Activated CD4-positive, alpha-beta T cell treated with anti-CD3 and anti-CD28 coated beads for 36 hours (primary cell): Measurements from ENCODE around the gene HAGH. TPM values are rescaled to one million over a fixed set of nuclear protein-coding genes. Genes with fewer than 3 reads are reported as not detected.

Experiments
- ATAC-seq: fragments of 200-7000 bp; cut with Tn5 transposase; one replicate; pipeline ENCODE4 v1.10.0; 2021; ENCODE audit warnings: mild to moderate bottlenecking, moderate library complexity
- CTCF ChIA-PET: fragments of 350-600 bp; sonication (Branson Sonifier 250); formaldehyde crosslinking; loops from one replicate; lab custom pipeline; 2021; ENCODE audit warnings: antibody characterized with exemption; lab: Charles Lee
- POLR2A ChIA-PET: fragments of 350-600 bp; sonication (Branson Sonifier 250); formaldehyde crosslinking; loops from one replicate; lab custom pipeline; 2021; ENCODE audit warnings: antibody characterized with exemption, inconsistent platforms; lab: Charles Lee
- DNase-seq: peaks from one replicate; pipeline ENCODE4 v3.0.0-alpha.2; 2020
- H3K27ac Mint-ChIP-seq: one replicate; pipeline ENCODE4 v1.8.0; 2021; ENCODE audit warnings: mixed read lengths
- H3K27me3 Mint-ChIP-seq: one replicate; pipeline ENCODE4 v1.8.0; 2021; ENCODE audit warnings: mixed read lengths
- H3K36me3 Mint-ChIP-seq: one replicate; pipeline ENCODE4 v1.8.0; 2021; ENCODE audit warnings: low read depth, mixed read lengths
- H3K4me1 Mint-ChIP-seq: one replicate; pipeline ENCODE4 v1.8.0; 2021; ENCODE audit warnings: mixed read lengths
- H3K4me3 Mint-ChIP-seq: one replicate; pipeline ENCODE4 v1.8.0; 2021; ENCODE audit warnings: mild to moderate bottlenecking, moderate library complexity, mixed read lengths
- H3K9me3 Mint-ChIP-seq: one replicate; pipeline ENCODE4 v1.8.0; 2021; ENCODE audit warnings: low read depth, mixed read lengths
- intact Hi-C, 2 experiments: fragments of 100-400 bp; cut with DNase I in 1 of 2; cut with micrococcal nuclease in 1 of 2; formaldehyde crosslinking; loops; one replicate each; pipeline versions ENCODE4 v1.14.2 to v1.15.1; 2022 to 2024; cut with DNase I, micrococcal nuclease
- total RNA-seq, 2 experiments: library from RNA; stranded (reverse); gene quantifications; one replicate each; pipeline ENCODE4 v1.2.3, GENCODE V29; 2021

Gene HAGH
- total RNA-seq, 2 experiments from 2014 or later: 20.9 to 25.0 TPM

GRCh38 chr16:1784977-1785845 lies 41.4 kb downstream of the HAGH start:
- POLR2A ChIA-PET: no interaction called here
- ATAC-seq (no peak), DNase-seq (no peak)
- H3K4me1 Mint-ChIP-seq: peaks cover 26% of the 10 kb centered on the region
- peak overlapping the region; percentile 55 for H3K4me3 Mint-ChIP-seq
- no peaks in the 10 kb centered on the region for H3K9me3 Mint-ChIP-seq
- CTCF ChIA-PET: no interaction called here
- intact Hi-C loops: loop anchor here in 1 of 2 experiments (5.0 kb wide), 1 partner anchor 42 kb away; the partner anchor contains the start of genes FAHD1 and HAGH
- H3K27me3 Mint-ChIP-seq: no peaks in the 10 kb centered on the region
- no peak overlapping the region for H3K27ac Mint-ChIP-seq
- peaks cover 10% of the 10 kb centered on the region for H3K36me3 Mint-ChIP-seq

GRCh38 chr16:1782408-1783264 lies 44.0 kb downstream of the HAGH start, which contains the start of the genes NUBP2 and SPSB3:
NUBP2 (plus strand) TSS chr16:1782960; CDS start chr16:1783021, 61 bp downstream.
SPSB3 (minus strand) TSS chr16:1782571; CDS start chr16:1781483, 1,088 bp downstream.
- no peaks in the 10 kb centered on the region for H3K27me3 Mint-ChIP-seq
- CTCF ChIA-PET: interaction anchor here (0.6 to 1.6 kb wide), 14 partner anchors 8 to 372 kb away, joined by 3 to 16 read pairs (median 4); partner anchors contain the start of genes EME2, MAPK8IP3, MRPS34 and NME3
- H3K36me3 Mint-ChIP-seq: peaks cover 5% of the 10 kb centered on the region
- H3K27ac Mint-ChIP-seq: peak within 1 kb of the TSS; percentile 85
- intact Hi-C loops: loop anchor here (1.0 to 5.0 kb wide), 19 partner anchors 9 to 754 kb away; partner anchors contain the start of genes HAGH (in 2 of the 2), MRPS34 (in 2 of the 2), ABCA3 (in 1 of the 2) and CRAMP1 (in 1 of the 2)
- H3K4me3 Mint-ChIP-seq: peak within 1 kb of the TSS; percentile 94
- no peaks in the 10 kb centered on the region for H3K9me3 Mint-ChIP-seq
- POLR2A ChIA-PET: interaction anchor here (0.6 to 2.8 kb wide), 14 partner anchors 8 to 1146 kb away, joined by 3 to 39 read pairs (median 4); partner anchors contain the start of genes EME2, FAHD1, FLYWCH2 and MAPK8IP3
- ATAC-seq: peak; percentile 93
- H3K4me1 Mint-ChIP-seq: peaks cover 26% of the 10 kb centered on the region
- peak; percentile 99 for DNase-seq

- DNase-seq: peak; percentile 61
Measured at GRCh38 chr16:1781758-1782407, 44.7 kb downstream of the HAGH start.

GRCh38 chr16:1781254-1781653 lies 45.4 kb downstream of the HAGH start:
- ATAC-seq (no peak), DNase-seq (peak; percentile 5)
- peak overlapping the region; percentile 94 for H3K4me3 Mint-ChIP-seq
- H3K4me1 Mint-ChIP-seq: peaks cover 26% of the 10 kb centered on the region
- H3K27me3 Mint-ChIP-seq: no peaks in the 10 kb centered on the region
- ChIA-PET CTCF (interaction anchor here (0.6 kb wide), 2 partner anchors 74 to 150 kb away, joined by 3 to 4 read pairs; no protein-coding TSS in a partner anchor), POLR2A (interaction anchor here (0.6 to 2.8 kb wide), 2 partner anchors 9 to 734 kb away, joined by 3 to 39 read pairs; partner anchors contain the start of genes EME2, MRPS34 and NME3)
- H3K9me3 Mint-ChIP-seq: no peaks in the 10 kb centered on the region
- peak overlapping the region; percentile 25 for H3K27ac Mint-ChIP-seq
- intact Hi-C loops: loop anchor here in 1 of 2 experiments (5.0 kb wide), 1 partner anchor 46 kb away; the partner anchor contains the start of genes FAHD1 and HAGH
- H3K36me3 Mint-ChIP-seq: peaks cover 8% of the 10 kb centered on the region

More at GRCh38 chr16:1781758-1782407, 44.7 kb downstream of the HAGH start:
- peaks cover 26% of the 10 kb centered on the region for H3K4me1 Mint-ChIP-seq
- H3K27me3 Mint-ChIP-seq: no peaks in the 10 kb centered on the region
- peak overlapping the region; percentile 94 for H3K4me3 Mint-ChIP-seq
- no peaks in the 10 kb centered on the region for H3K9me3 Mint-ChIP-seq
- POLR2A ChIA-PET: interaction anchor here (0.6 to 2.8 kb wide), 10 partner anchors 9 to 1101 kb away, joined by 3 to 39 read pairs (median 5); partner anchors contain the start of genes EME2, FAHD1, FLYWCH2 and MAPK8IP3
- H3K27ac Mint-ChIP-seq: no peak overlapping the region
- CTCF ChIA-PET: interaction anchor here (0.6 to 1.6 kb wide), 13 partner anchors 8 to 373 kb away, joined by 3 to 16 read pairs (median 5); partner anchors contain the start of genes EME2, MAPK8IP3, MRPS34 and NME3
- intact Hi-C loops: loop anchor here (1.0 to 5.0 kb wide), 19 partner anchors 9 to 755 kb away; partner anchors contain the start of genes HAGH (in 2 of the 2), MRPS34 (in 2 of the 2), ABCA3 (in 1 of the 2) and CRAMP1 (in 1 of the 2)
- peak; percentile 1 for ATAC-seq
- H3K36me3 Mint-ChIP-seq: peaks cover 5% of the 10 kb centered on the region

- Mint-ChIP-seq H3K27me3 (no peaks in the 10 kb centered on the region), H3K4me3 (peak overlapping the region; percentile 94), H3K36me3 (peaks cover 8% of the 10 kb centered on the region), H3K9me3 (no peaks in the 10 kb centered on the region), H3K27ac (no peak overlapping the region), H3K4me1 (peaks cover 26% of the 10 kb centered on the region)
- ATAC-seq (no peak), DNase-seq (peak; percentile 3)
- intact Hi-C loops: loop anchor here in 1 of 2 experiments (5.0 kb wide), 1 partner anchor 47 kb away; the partner anchor contains the start of genes FAHD1 and HAGH
- CTCF ChIA-PET: no interaction called here
- POLR2A ChIA-PET: no interaction called here
Measured at GRCh38 chr16:1780677-1781072, 46.0 kb downstream of the HAGH start.

- H3K4me1 Mint-ChIP-seq: peaks cover 22% of the 10 kb centered on the region
- H3K4me3 Mint-ChIP-seq: peak overlapping the region; percentile 12
- H3K27ac Mint-ChIP-seq: no peak overlapping the region
- intact Hi-C loops: loop anchor here in 1 of 2 experiments (5.0 kb wide), 1 partner anchor 47 kb away; the partner anchor contains the start of genes FAHD1 and HAGH
- ATAC-seq (no peak), DNase-seq (peak; percentile 10)
- ChIA-PET POLR2A (no interaction called here), CTCF (no interaction called here)
- H3K27me3 Mint-ChIP-seq: no peaks in the 10 kb centered on the region
- peaks cover 8% of the 10 kb centered on the region for H3K36me3 Mint-ChIP-seq
- no peaks in the 10 kb centered on the region for H3K9me3 Mint-ChIP-seq
Measured at GRCh38 chr16:1779741-1780676, 46.6 kb downstream of the HAGH start.

- no peak for ATAC-seq
- POLR2A ChIA-PET: no interaction called here
Measured at GRCh38 chr16:1779234-1779701, 47.4 kb downstream of the HAGH start.

GRCh38 chr16:1778200-1779179 lies 48.1 kb downstream of the HAGH start:
- Mint-ChIP-seq H3K4me1 (peaks cover 17% of the 10 kb centered on the region), H3K36me3 (peaks cover 8% of the 10 kb centered on the region), H3K9me3 (no peaks in the 10 kb centered on the region), H3K27me3 (no peaks in the 10 kb centered on the region), H3K4me3 (no peak overlapping the region), H3K27ac (no peak overlapping the region)
- intact Hi-C loops: no loop called here
- ATAC-seq (no peak), DNase-seq (peak; percentile 6)
- POLR2A ChIA-PET: no interaction called here
- CTCF ChIA-PET: no interaction called here

More at GRCh38 chr16:1779234-1779701, 47.4 kb downstream of the HAGH start:
- Mint-ChIP-seq H3K4me3 (no peak overlapping the region), H3K36me3 (peaks cover 8% of the 10 kb centered on the region), H3K4me1 (peaks cover 24% of the 10 kb centered on the region), H3K9me3 (no peaks in the 10 kb centered on the region), H3K27me3 (no peaks in the 10 kb centered on the region), H3K27ac (peak overlapping the region; percentile 25)
- peak; percentile 3 for DNase-seq
- intact Hi-C loops: no loop called here
- CTCF ChIA-PET: no interaction called here
